Cardiac muscle cell (in vitro differentiated cells and primary cell): ENCODE results near the gene CADM1. TPM values are rescaled to one million over a fixed set of nuclear protein-coding genes. Genes with fewer than 3 reads are reported as not detected.

Experiments
- DNase-seq, 2 donors: peaks; one replicate each; pipeline versions ENCODE4 v3.0.0 to v3.0.0-alpha.2; 2010 to 2017; ENCODE audit warnings: low read depth in 1 of 2, low spot score in 1 of 2
- H3K27ac ChIP-seq: fragments of 200-600 bp; sonication (generic); 2 replicates; pipeline ENCODE4 v1.5.1; 2016
- H3K27me3 ChIP-seq: fragments of 200-600 bp; sonication (generic); 2 replicates; pipeline ENCODE4 v1.6.0; 2016; ENCODE audit warnings: control low read depth
- H3K36me3 ChIP-seq: fragments of 200-600 bp; sonication (generic); 2 replicates; pipeline ENCODE4 v1.5.1; 2016; ENCODE audit warnings: control low read depth
- H3K4me1 ChIP-seq: fragments of 200-600 bp; sonication (generic); 2 replicates; pipeline ENCODE4 v1.8.1; 2017; ENCODE audit warnings: low read depth, mild to moderate bottlenecking, mixed run types
- H3K4me3 ChIP-seq: fragments of 200-600 bp; sonication (generic); 2 replicates; pipeline ENCODE4 v1.5.1; 2016; ENCODE audit warnings: mild to moderate bottlenecking
- H3K9me3 ChIP-seq: fragments of 200-600 bp; sonication (generic); 2 replicates; pipeline ENCODE4 v1.5.1; 2017; ENCODE audit warnings: low read depth, mild to moderate bottlenecking, control low read depth
- CTCF ChIP-seq: IDR thresholded peaks from 2 replicates; pipeline ENCODE4 v1.5.1; 2012; ENCODE audit warnings: low read depth, mild to moderate bottlenecking, low read length
- polyA plus RNA-seq: library from polyadenylated mRNA; unstranded; fragments of >200 nt; fragmentation: Nextera tagmentation; extraction: Ambion mirVana; gene quantifications from 2 replicates; pipeline ENCODE4 v1.2.1, GENCODE V29; 2016
- total RNA-seq: library from RNA; depleted of rRNA; stranded (reverse); fragments of >200 nt; gene quantifications from 2 replicates; pipeline ENCODE4 v1.2.3, GENCODE V29; 2016

CADM1 gene
- total and polyA plus RNA-seq, 2 experiments from 2014 or later, result 113 to 149 TPM

- H3K36me3 ChIP-seq, result no peaks in the 10 kb centered on the region
- H3K27me3 ChIP-seq, result no peaks in the 10 kb centered on the region
- DNase-seq, result no peak
- H3K9me3 ChIP-seq, result no peaks in the 10 kb centered on the region
- H3K4me1 ChIP-seq, result peaks cover 9% of the 10 kb centered on the region
- H3K27ac ChIP-seq, result no peak overlapping the region
- H3K4me3 ChIP-seq, result no peak overlapping the region
- TF ChIP-seq CTCF, result no peak
Observed at GRCh38 chr11:115317277-115318185, 186.7 kb downstream of the CADM1 start.

DNA sequence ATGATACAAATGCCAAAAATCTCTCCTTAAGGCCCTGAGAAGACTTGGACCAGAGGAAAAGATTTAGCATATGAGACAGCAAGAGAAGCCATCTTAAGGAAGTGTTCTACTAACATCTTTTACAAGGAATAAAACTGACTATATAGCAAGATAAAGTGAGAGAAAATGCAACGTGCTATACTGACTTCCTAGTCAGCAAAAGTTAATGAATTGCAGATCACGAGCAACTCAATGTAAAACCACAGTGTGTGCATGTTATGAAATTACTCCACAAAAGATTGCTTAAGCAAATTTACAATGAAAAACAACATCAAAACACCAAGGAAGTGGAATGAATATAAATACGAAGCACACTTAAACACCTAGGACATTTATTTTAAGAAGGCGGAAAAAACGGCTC is 187.5 kb downstream of the CADM1 start:
- no peak for TF ChIP-seq CTCF
- H3K4me3 ChIP-seq, result no peak overlapping the region
- H3K27ac ChIP-seq, result no peak overlapping the region
- DNase-seq, result no peak
- no peaks in the 10 kb centered on the region for H3K27me3 ChIP-seq
- H3K9me3 ChIP-seq, result no peaks in the 10 kb centered on the region
- H3K36me3 ChIP-seq, result no peaks in the 10 kb centered on the region
- peaks cover 11% of the 10 kb centered on the region for H3K4me1 ChIP-seq

DNA sequence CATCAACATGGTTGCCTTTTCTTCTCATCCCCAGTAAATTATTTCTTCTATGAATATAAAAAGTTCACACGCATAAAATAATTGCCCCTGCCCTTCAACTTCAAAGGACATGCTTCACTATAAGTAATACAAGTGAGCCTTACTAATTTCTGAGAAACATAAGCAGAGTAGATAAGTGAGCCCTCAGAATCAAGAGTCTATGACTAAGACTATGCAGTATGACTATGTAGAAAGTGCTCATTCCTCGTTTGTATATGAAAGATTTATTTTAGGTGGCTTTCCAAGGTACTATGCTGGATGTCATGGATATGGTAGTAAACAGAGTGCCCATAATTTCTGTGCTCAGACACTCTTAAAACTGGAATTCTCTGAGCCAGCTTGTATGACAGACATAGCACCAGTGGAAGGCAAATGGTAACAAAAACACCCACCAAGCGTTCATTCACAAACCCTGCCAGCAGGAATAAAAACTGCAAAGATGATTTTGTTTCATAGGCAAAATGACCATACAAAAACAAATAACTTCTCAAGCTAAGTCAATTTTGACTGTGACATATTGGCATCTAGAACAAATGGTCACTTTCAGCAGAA is 189.8 kb downstream of the CADM1 start:
- no peak overlapping the region for H3K27ac ChIP-seq
- DNase-seq, result no peak
- H3K4me1 ChIP-seq, result peaks cover 11% of the 10 kb centered on the region
- TF ChIP-seq CTCF, result no peak
- H3K9me3 ChIP-seq, result no peaks in the 10 kb centered on the region
- no peaks in the 10 kb centered on the region for H3K36me3 ChIP-seq
- H3K27me3 ChIP-seq, result no peaks in the 10 kb centered on the region
- no peak overlapping the region for H3K4me3 ChIP-seq

DNA sequence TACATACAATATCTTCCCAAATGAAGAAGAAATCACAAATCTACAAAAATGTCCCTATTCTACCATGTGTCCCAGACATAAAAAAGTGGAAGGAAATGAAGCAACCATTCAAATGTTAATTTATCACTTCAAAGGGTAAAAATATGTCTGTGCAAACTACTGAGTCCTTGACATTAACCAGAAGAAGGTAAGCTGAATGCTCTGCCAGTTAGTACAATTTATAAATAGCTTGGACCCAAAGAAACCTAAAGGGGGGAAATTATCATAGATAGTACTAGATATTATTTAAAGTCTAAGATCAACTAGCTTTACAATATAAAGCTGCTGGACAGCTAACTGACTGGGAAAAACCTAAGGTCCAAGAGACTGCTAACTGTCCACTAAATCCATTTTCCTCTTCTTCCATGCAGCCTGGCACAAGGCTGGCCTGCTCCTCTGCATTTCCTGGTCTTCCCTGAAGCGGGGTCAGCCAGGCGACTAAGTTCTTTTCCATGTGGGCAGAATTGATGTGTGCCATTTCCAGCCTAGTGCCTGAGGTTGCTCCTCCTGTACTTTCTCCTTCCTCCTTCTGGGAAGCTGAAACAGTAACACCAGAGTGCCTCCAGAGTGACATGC is 190.9 kb downstream of the CADM1 start:
- DNase-seq, result no peak
- Histone ChIP-seq H3K9me3 (no peaks in the 10 kb centered on the region), H3K4me1 (peaks cover 11% of the 10 kb centered on the region), H3K27me3 (no peaks in the 10 kb centered on the region), H3K4me3 (no peak overlapping the region), H3K36me3 (no peaks in the 10 kb centered on the region), H3K27ac (no peak overlapping the region)
- TF ChIP-seq CTCF, result no peak

- Histone ChIP-seq H3K27me3 (no peaks in the 10 kb centered on the region), H3K9me3 (no peaks in the 10 kb centered on the region), H3K36me3 (no peaks in the 10 kb centered on the region), H3K4me1 (peaks cover 11% of the 10 kb centered on the region), H3K27ac (no peak overlapping the region), H3K4me3 (no peak overlapping the region)
- TF ChIP-seq CTCF, result no peak
- DNase-seq, result no peak
Observed at GRCh38 chr11:115311949-115312348, 192.3 kb downstream of the CADM1 start.
